Measurements from ENCODE around the gene UCHL5.

The UCHL5 gene

DNA sequence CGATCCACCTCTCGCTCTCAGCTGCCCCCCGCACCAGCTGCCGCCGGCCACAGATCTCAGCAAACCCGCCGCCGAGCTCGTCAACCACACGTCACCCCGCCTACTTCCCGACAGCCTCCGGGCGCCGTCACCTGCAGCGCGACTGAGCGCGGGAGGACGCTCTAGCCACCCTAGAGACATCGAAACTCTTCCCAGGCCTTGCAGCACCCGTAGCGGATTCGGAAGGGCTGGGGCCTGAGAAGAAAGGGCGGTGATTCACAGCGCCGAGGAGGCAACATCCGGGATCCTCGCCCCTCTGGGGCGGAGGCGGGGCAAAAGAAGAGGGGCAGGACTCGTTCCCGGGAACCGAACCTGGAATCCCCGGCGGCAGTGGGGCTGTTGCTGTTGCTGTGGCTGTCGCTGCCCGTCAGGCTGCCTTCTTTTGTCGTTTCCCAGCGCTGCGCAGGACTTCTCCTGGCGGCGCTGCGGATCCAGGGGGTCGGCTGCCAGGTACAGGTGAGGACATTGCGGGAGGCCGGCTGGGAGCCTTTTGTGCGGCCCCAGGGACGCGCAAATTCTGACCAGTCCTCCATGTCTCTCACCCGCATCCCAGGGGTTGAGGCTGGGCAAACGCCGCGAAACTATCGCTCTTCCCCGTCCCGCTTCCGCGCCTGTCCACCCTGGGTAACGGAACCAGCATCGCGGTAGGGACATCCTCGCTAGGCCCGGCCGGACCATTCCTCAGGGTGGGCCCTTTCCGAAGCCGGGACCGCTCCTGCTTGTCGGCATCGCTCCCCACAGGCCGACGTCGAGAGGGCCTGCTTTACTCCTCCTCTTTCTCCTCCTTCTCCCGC lies at the start of gene UCHL5, which contains the start of gene RO60:
UCHL5 (minus strand) TSS at position 79 of the 833 bp plus-strand sequence. CDS start 100 bp downstream, outside the sequence.
RO60 (plus strand) TSS at position 331 of the 833 bp plus-strand sequence. CDS start 9,443 bp downstream, outside the sequence.
- DNase-seq (ENCODE audit: low read depth) = peak; percentile 93

GRCh38 chr1:193108471-193108870 lies 49.3 kb upstream of the UCHL5 start:
- DNase-seq (ENCODE audit: low read depth) = no peak

GRCh38 chr1:193105821-193106177 lies 46.6 kb upstream of the UCHL5 start:
- DNase-seq (ENCODE audit: low read depth) = no peak

GRCh38 chr1:193104907-193105820 lies 46.0 kb upstream of the UCHL5 start, which contains the start of gene GLRX2:
TSS of gene GLRX2 (minus strand) at chr1:193105414. CDS start at chr1:193105382, 32 bp downstream.
- DNase-seq (ENCODE audit: low read depth) = peak; percentile 32

GRCh38 chr1:193104502-193104906 lies 45.3 kb upstream of the UCHL5 start:
- DNase-seq (ENCODE audit: low read depth) = no peak

DNA sequence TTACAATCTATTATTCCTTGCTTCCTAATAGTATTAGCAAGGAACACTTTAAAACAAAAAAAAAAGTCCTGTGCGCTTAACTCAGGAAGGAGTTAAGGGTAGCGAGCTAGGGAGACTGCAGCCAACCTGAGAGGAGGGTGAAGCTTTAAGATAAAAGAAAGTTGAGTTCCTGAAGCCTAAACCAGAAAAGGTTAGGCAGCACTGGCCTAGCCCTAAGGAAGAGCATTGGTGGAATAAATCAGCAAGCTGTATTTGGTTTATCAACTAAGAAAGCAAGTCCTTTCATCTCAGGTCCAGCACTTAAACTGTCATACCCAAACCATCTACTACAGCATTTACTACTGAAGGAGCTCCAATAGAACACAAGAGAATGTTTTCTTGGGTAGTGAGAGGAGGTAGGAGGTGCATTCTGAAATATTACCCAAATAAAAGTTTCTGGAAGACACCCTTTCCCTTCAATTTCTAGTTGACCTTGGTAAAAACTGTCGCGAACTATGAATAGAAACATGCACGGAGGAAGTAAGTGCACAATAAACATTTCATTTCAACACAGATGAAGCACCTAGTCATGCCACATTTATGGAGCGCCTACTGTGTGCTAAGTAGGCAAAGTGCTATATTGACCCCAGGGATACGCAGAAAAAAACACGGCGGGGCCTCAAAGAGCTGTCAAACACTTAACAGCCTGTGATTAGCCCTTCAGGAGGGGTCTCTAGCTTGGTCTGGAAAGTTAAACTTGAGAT lies 44.8 kb upstream of the UCHL5 start:
- no peak for DNase-seq (ENCODE audit: low read depth)

- DNase-seq (ENCODE audit: low read depth) = no peak
Observed at GRCh38 chr1:193102662-193103061, 43.5 kb upstream of the UCHL5 start.

DNA sequence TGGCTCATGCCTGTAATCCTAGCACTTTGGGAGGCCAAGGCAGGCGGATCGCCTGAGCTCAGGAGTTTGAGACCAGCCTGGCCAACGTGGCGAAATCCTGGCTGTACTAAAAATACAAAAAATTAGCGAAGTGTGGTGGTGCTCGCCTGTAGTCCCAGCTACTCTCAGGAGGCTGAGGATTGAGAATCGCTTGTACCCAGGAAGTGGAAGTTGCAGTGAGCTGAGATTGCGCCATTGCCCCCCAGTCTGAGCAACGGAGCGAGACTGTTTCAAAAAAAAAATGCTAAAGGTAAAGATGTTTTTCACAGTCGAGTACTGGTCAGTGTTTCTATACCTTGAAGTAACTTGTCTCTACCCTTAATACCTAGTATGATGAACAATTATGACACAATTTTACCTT lies 35.0 kb upstream of the UCHL5 start:
- no peak for DNase-seq (ENCODE audit: low read depth)

GRCh38 chr1:193090865-193091264 lies 31.7 kb upstream of the UCHL5 start:
- no peak for DNase-seq (ENCODE audit: low read depth)

DNA sequence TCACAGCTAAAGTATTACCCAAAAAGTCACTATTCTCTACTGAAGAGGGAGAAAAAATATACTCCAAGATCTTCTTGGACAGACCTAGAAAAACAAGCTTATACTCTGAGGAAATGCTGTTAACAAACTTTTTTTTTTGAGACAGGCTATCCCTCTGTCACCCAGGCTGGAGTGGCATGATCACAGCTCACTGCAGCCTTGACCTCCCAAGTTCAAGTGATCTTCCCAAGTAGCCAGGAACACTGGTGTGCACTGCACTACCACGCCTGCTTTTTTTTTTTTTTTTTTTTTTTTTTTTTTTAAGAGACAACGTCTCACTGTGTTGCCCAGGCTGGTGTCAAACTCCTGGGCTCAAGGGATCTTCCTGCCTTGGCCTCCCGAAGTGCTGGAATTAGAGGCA lies 28.7 kb upstream of the UCHL5 start:
- DNase-seq (ENCODE audit: low read depth) = no peak

GRCh38 chr1:193086342-193086741 lies 27.2 kb upstream of the UCHL5 start:
- DNase-seq (ENCODE audit: low read depth) = no peak

DNA sequence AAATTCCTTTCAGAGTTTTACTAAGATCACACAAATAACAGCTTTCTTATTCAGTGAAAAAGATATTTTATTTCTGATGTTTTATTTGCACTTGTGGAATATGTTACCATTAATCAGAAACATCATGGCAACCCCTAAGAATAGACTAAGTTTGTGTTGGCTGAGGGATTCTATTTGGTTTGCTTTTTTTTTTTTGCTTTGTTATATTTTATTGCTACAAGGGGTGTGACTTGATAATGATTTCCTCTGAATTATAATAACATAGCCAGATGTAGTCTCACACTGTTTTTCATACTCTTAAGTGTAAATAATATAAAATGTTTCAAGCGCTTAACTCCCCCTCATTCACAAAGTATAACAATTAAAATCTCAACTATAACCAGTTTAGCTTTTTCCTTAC lies 26.1 kb upstream of the UCHL5 start:
- no peak for DNase-seq (ENCODE audit: low read depth)

GRCh38 chr1:193083365-193084088 lies 24.4 kb upstream of the UCHL5 start:
- DNase-seq (ENCODE audit: low read depth) = no peak

DNA sequence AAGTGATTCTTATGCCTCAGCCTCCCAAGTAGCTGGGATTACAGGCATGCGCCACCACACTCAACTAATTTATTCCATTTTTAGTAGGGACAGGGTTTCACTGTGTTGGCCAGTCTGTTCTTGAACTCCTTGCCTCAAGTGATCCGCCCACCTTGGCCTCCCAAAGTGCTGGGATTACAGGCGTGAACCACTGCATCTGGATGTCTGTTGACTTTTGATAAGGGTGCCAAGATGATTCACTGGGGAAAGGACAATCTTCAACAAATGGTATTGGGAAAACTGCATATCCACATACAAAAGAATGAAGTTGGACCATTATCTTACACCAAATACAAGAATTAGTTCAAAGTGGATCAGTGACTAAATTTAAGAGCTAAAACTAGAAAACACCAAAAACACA lies 20.0 kb upstream of the UCHL5 start:
- no peak for DNase-seq (ENCODE audit: low read depth)

GRCh38 chr1:193077991-193078390 lies 18.8 kb upstream of the UCHL5 start:
- no peak for DNase-seq (ENCODE audit: low read depth)

DNA sequence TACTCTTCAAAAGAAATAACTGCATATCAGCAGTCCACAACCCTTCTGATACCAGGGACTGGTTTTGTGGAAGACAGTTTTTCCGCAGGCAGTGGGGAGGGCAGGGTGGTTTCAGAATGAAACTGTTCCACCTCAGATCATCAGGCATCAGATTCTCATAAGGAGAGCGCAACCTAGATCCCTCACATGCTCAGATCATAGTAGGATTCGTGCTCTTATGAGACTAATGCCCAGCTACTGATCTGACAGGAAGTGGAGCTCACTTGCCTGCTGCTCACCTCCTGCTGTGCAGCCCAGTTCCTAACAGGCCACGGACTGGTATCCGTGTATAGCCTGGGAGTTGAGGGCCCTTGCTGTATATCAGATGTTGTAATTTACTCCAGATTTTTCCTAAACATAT lies 11.8 kb upstream of the UCHL5 start:
- DNase-seq (ENCODE audit: low read depth) = no peak

DNA sequence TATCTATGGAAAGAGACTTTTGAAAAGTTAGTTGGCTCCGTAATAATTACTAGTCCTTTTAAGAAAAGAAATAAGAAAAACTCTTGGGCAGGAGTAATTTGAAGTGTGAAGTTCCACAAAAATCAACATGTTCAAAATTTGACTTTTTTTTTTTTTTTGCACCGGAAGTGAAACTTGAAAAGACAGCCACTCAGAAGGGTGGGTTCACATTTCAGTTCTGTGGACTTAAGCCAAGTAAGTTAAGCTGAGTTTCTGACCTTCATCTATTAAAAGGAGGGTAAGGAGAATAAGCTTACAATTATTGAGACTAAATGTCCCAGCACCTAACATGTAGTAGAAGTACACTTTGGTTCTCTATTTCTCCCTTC lies 11.2 kb upstream of the UCHL5 start:
- no peak for DNase-seq (ENCODE audit: low read depth)

DNA sequence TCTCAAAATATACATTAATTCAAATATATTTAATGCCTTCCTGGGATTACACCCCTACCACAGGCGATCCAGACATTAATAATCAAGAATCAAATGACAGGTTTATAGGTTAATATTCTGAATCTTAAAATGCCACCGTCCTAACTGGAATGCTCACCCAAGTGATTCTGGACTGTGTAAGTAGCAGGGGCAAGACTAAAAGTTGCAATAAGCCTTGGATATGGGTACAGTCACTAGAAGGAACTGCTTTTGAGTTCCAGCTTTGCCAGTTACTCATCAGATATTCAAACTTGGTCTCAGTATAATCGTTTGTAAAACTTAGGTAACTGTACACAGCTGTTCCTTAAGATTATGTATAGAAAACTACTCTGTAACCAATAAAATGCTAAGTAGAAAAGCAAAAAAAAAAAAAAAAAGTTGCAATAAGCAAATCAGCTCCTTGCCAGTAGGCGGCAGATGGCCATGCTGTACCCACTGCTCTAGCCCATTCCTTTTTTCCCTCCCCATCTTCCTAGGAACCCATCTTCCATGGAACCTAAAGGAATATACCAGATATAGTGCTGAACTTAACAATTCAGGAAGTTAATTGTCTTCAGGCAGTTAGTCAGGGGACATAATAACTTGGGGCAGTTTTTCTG lies 10.7 kb upstream of the UCHL5 start:
- no peak for DNase-seq (ENCODE audit: low read depth)

GRCh38 chr1:193068013-193068412 lies 8.9 kb upstream of the UCHL5 start:
- no peak for DNase-seq (ENCODE audit: low read depth)

DNA sequence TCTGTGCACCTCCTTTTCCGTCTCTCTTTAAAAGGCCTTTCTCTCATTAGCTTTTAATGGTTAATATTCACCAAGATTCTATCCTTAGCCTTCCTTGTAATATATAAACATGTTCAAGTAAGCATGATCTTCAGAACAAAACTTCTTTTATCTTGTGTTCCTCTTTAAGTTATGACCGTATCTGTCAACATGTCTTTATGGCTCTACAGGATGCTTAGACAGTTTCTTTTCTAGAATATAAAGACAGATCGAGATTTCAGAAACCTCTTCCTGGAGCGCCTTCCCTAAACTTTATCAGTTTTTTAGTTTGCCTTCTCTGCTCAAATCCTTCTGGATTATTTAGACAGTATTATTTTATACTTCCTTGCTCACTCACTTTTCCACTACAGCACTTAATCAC lies 7.4 kb upstream of the UCHL5 start:
- no peak for DNase-seq (ENCODE audit: low read depth)

GRCh38 chr1:193065954-193066353 lies 6.8 kb upstream of the UCHL5 start:
- DNase-seq (ENCODE audit: low read depth) = no peak

Measured in T-helper 22 cell (primary cell).